Measurements from ENCODE around the gene HCFC1R1.

The HCFC1R1 gene

GRCh38 chr16:3019594-3020246 is 4.0 kb downstream of the HCFC1R1 start:
- no peak for DNase-seq (ENCODE audit: extremely low spot score)
- POLR2A ChIA-PET: interaction anchor here (0.6 to 1.2 kb wide), 2 partner anchors 29 to 74 kb away, joined by 3 read pairs; no protein-coding TSS in a partner anchor
- TF ChIP-seq CTCF (IDR thresholded peaks at IDR 0.05; ENCODE audit: control extremely low read depth, extremely low read depth, low read depth, missing control alignments): no peak
- CTCF ChIA-PET: interaction anchor here (1.1 to 15.9 kb wide), 7 partner anchors 8 to 93 kb away, joined by 3 to 231 read pairs (median 4); no protein-coding TSS in a partner anchor

GRCh38 chr16:3017794-3018506 is 5.8 kb downstream of the HCFC1R1 start, which contains the start of gene CLDN6:
Gene CLDN6, minus strand, starts transcription at chr16:3018183. Its CDS starts 2,162 bp downstream, at chr16:3016021.
- ChIA-PET CTCF (interaction anchor here (1.1 to 15.9 kb wide), 5 partner anchors 10 to 112 kb away, joined by 3 to 231 read pairs (median 16); no protein-coding TSS in a partner anchor), POLR2A (no interaction called here)
- peak; percentile 21 for TF ChIP-seq CTCF (IDR thresholded peaks at IDR 0.05; ENCODE audit: control extremely low read depth, extremely low read depth, low read depth, missing control alignments)
- no peak for DNase-seq (ENCODE audit: extremely low spot score)

GRCh38 chr16:3017344-3017743 is 6.4 kb downstream of the HCFC1R1 start:
- no peak for TF ChIP-seq CTCF (IDR thresholded peaks at IDR 0.05; ENCODE audit: control extremely low read depth, extremely low read depth, low read depth, missing control alignments)
- no peak for DNase-seq (ENCODE audit: extremely low spot score)
- ChIA-PET POLR2A (no interaction called here), CTCF (interaction anchor here (1.1 to 3.3 kb wide), 2 partner anchors 11 to 14 kb away, joined by 3 to 16 read pairs; no protein-coding TSS in a partner anchor)

GRCh38 chr16:3015865-3016521 is 7.7 kb downstream of the HCFC1R1 start:
- POLR2A ChIA-PET: no interaction called here
- no peak for DNase-seq (ENCODE audit: extremely low spot score)

GRCh38 chr16:3014971-3015370 is 8.8 kb downstream of the HCFC1R1 start:
- POLR2A ChIA-PET: no interaction called here
- DNase-seq (ENCODE audit: extremely low spot score): no peak
- no peak for TF ChIP-seq CTCF (IDR thresholded peaks at IDR 0.05; ENCODE audit: control extremely low read depth, extremely low read depth, low read depth, missing control alignments)
- CTCF ChIA-PET: interaction anchor here (1.1 to 1.4 kb wide), 2 partner anchors 13 kb away, joined by 3 to 4 read pairs; no protein-coding TSS in a partner anchor

More at GRCh38 chr16:3015865-3016521, 7.7 kb downstream of the HCFC1R1 start:
- CTCF ChIA-PET: no interaction called here
- no peak for TF ChIP-seq CTCF (IDR thresholded peaks at IDR 0.05; ENCODE audit: control extremely low read depth, extremely low read depth, low read depth, missing control alignments)

GRCh38 chr16:3013998-3014690 is 9.6 kb downstream of the HCFC1R1 start:
- no peak for DNase-seq (ENCODE audit: extremely low spot score)
- CTCF ChIA-PET: interaction anchor here (1.1 to 1.4 kb wide), 2 partner anchors 12 to 14 kb away, joined by 3 to 4 read pairs; no protein-coding TSS in a partner anchor
- TF ChIP-seq CTCF (IDR thresholded peaks at IDR 0.05; ENCODE audit: control extremely low read depth, extremely low read depth, low read depth, missing control alignments): no peak
- POLR2A ChIA-PET: no interaction called here
